HEK293T (cell line): Measurements from ENCODE around the gene DHRS9.

Experiments used
- CTCF ChIA-PET: fragments of 350-600 bp; formaldehyde crosslinking; extraction: SDS; loops from one replicate; lab custom pipeline; 2021; ENCODE audit warnings: antibody characterized with exemption, inconsistent platforms; lab: Yijun Ruan, JAX
- POLR2A ChIA-PET: fragments of 350-600 bp; formaldehyde crosslinking; extraction: SDS; loops from one replicate; lab custom pipeline; 2020; ENCODE audit warnings: antibody characterized with exemption, inconsistent platforms; lab: Yijun Ruan, JAX
- DNase-seq: peaks from one replicate; pipeline ENCODE4 v3.0.0; 2012; ENCODE audit warnings: mixed read lengths; ENCODE audit errors: extremely low spot score
- ARNT ChIP-seq: fragments of 450-650 bp; IDR thresholded peaks from 2 replicates; pipeline ENCODE4 v1.6.1; 2017; ENCODE audit warnings: mild to moderate bottlenecking
- BHLHE40 ChIP-seq: fragments of 450-650 bp; IDR thresholded peaks from 2 replicates; pipeline ENCODE4 v1.6.1; 2016; ENCODE audit warnings: mild to moderate bottlenecking, moderate library complexity, borderline replicate concordance
- CTBP1 ChIP-seq: fragments of 450-650 bp; IDR thresholded peaks from 2 replicates; pipeline ENCODE4 v1.6.1; 2016; ENCODE audit warnings: borderline replicate concordance
- ELF4 ChIP-seq: fragments of 450-650 bp; IDR thresholded peaks from 2 replicates; pipeline ENCODE4 v1.6.1; 2017; ENCODE audit warnings: antibody characterized with exemption
- FOXA1 ChIP-seq: fragments of 450-650 bp; IDR thresholded peaks from 2 replicates; pipeline ENCODE4 v1.6.1; 2016; ENCODE audit warnings: mild to moderate bottlenecking
- FOXK2 ChIP-seq: fragments of 450-650 bp; IDR thresholded peaks from 2 replicates; pipeline ENCODE4 v1.6.1; 2016; ENCODE audit warnings: mild to moderate bottlenecking
- FOXM1 ChIP-seq: fragments of 450-650 bp; IDR thresholded peaks from 2 replicates; pipeline ENCODE4 v1.6.1; 2017; ENCODE audit warnings: mild to moderate bottlenecking, borderline replicate concordance
- HDGF ChIP-seq: fragments of 450-650 bp; IDR thresholded peaks from 2 replicates; pipeline ENCODE4 v1.6.1; 2017; ENCODE audit warnings: antibody characterized with exemption, borderline replicate concordance
- L3MBTL2 ChIP-seq: fragments of 450-650 bp; conservative IDR thresholded peaks from 2 replicates; pipeline ENCODE4 v1.6.1; 2016; ENCODE audit warnings: mild to moderate bottlenecking
- LEF1 ChIP-seq: fragments of 450-650 bp; IDR thresholded peaks from 2 replicates; pipeline ENCODE4 v1.6.1; 2017; ENCODE audit warnings: mild to moderate bottlenecking, borderline replicate concordance
- NFRKB ChIP-seq: fragments of 450-650 bp; IDR thresholded peaks from 2 replicates; pipeline ENCODE4 v1.6.1; 2016; ENCODE audit warnings: mild to moderate bottlenecking, moderate library complexity
- PKNOX1 ChIP-seq: fragments of 450-650 bp; IDR thresholded peaks from 2 replicates; pipeline ENCODE4 v1.6.1; 2016
- SP1 ChIP-seq: fragments of 450-650 bp; IDR thresholded peaks from 2 replicates; pipeline ENCODE4 v1.6.1; 2017
- SUZ12 ChIP-seq: fragments of 450-650 bp; IDR thresholded peaks from 2 replicates; pipeline ENCODE4 v1.6.1; 2016; ENCODE audit warnings: mild to moderate bottlenecking
- TARDBP ChIP-seq: fragments of 450-650 bp; IDR thresholded peaks from 2 replicates; pipeline ENCODE4 v1.6.1; 2016
- ZNF384 ChIP-seq: fragments of 450-650 bp; IDR thresholded peaks from 2 replicates; pipeline ENCODE4 v1.6.1; 2016

Gene DHRS9

GRCh38 chr2:169069833-169070232 is 470 bp downstream of the DHRS9 start:
- ChIA-PET POLR2A (no interaction called here), CTCF (interaction anchor here (1.0 kb wide), 1 partner anchor 40 kb away, joined by 3 read pairs; no protein-coding TSS in a partner anchor)
- TF ChIP-seq FOXA1 (no peak), LEF1 (no peak), PKNOX1 (no peak), NFRKB (no peak), BHLHE40 (no peak), ZNF384 (no peak), TARDBP (no peak), L3MBTL2 (no peak), FOXK2 (no peak), ELF4 (no peak), CTBP1 (no peak), SUZ12 (no peak), SP1 (no peak), FOXM1 (no peak), HDGF (no peak), ARNT (no peak)
- DNase-seq: no peak

GRCh38 chr2:169071455-169071854 is 2.1 kb downstream of the DHRS9 start:
- ChIA-PET POLR2A (no interaction called here), CTCF (no interaction called here)
- TF ChIP-seq FOXA1: no peak
- TF ChIP-seq ZNF384: no peak
- no peak for TF ChIP-seq ELF4
- TF ChIP-seq HDGF: no peak
- no peak for TF ChIP-seq TARDBP
- TF ChIP-seq PKNOX1: no peak
- no peak for TF ChIP-seq FOXK2
- TF ChIP-seq NFRKB: no peak
- TF ChIP-seq ARNT: no peak
- TF ChIP-seq SUZ12: no peak
- TF ChIP-seq FOXM1: no peak
- no peak for DNase-seq

- ChIA-PET POLR2A (no interaction called here), CTCF (no interaction called here)
- TF ChIP-seq L3MBTL2: no peak
- no peak for TF ChIP-seq SP1
- no peak for TF ChIP-seq SUZ12
- TF ChIP-seq ARNT: no peak
- no peak for TF ChIP-seq FOXK2
- TF ChIP-seq ZNF384: no peak
- TF ChIP-seq PKNOX1: no peak
- no peak for TF ChIP-seq FOXM1
- no peak for TF ChIP-seq FOXA1
- no peak for TF ChIP-seq BHLHE40
- TF ChIP-seq LEF1: no peak
- no peak for TF ChIP-seq NFRKB
- no peak for DNase-seq
Measured at GRCh38 chr2:169072163-169072925, 3.0 kb downstream of the DHRS9 start.

GRCh38 chr2:169073211-169073962 is 4.0 kb downstream of the DHRS9 start:
- TF ChIP-seq PKNOX1: no peak
- TF ChIP-seq NFRKB: no peak
- TF ChIP-seq HDGF: no peak
- TF ChIP-seq FOXA1: no peak
- TF ChIP-seq ZNF384: no peak

GRCh38 chr2:169073963-169074751 is 4.8 kb downstream of the DHRS9 start:
- CTCF ChIA-PET: no interaction called here
- TF ChIP-seq BHLHE40 (no peak), LEF1 (no peak), SUZ12 (no peak), ELF4 (no peak), L3MBTL2 (no peak), PKNOX1 (no peak), NFRKB (no peak), TARDBP (no peak), SP1 (no peak)
- DNase-seq: no peak
- POLR2A ChIA-PET: no interaction called here

More at GRCh38 chr2:169073211-169073962, 4.0 kb downstream of the DHRS9 start:
- CTCF ChIA-PET: no interaction called here
- no peak for DNase-seq
- POLR2A ChIA-PET: no interaction called here
